ENCODE data around the gene RFX2.

Gene RFX2

DNA sequence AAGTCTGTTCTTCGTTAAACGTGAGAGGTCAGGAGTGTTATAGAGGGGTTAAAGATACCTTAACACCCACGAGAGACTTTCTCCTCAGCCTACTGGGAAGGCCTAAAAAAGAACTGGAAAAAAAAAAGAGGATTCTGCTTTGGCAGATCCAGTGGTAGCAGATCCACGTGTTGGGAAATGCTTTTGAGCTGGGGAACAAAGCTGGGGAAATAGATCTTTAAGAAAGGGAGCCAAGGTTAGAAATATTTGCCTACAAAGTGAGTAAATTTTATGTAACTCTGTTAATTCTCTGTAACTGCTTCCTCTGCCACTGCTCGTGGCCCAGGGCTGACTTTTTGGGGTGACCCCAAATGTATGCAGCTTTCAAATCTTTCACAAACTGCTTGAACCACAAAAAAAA, 11.7 kb downstream of the RFX2 start:
- no peak overlapping the region for H2AFZ ChIP-seq (ENCODE audit: low read depth)
- H3K4me1 ChIP-seq (ENCODE audit: low read depth, poor library complexity, severe bottlenecking): no peaks in the 10 kb centered on the region
- TF ChIP-seq, protein P1, sequence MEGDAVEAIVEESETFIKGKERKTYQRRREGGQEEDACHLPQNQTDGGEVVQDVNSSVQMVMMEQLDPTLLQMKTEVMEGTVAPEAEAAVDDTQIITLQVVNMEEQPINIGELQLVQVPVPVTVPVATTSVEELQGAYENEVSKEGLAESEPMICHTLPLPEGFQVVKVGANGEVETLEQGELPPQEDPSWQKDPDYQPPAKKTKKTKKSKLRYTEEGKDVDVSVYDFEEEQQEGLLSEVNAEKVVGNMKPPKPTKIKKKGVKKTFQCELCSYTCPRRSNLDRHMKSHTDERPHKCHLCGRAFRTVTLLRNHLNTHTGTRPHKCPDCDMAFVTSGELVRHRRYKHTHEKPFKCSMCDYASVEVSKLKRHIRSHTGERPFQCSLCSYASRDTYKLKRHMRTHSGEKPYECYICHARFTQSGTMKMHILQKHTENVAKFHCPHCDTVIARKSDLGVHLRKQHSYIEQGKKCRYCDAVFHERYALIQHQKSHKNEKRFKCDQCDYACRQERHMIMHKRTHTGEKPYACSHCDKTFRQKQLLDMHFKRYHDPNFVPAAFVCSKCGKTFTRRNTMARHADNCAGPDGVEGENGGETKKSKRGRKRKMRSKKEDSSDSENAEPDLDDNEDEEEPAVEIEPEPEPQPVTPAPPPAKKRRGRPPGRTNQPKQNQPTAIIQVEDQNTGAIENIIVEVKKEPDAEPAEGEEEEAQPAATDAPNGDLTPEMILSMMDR (conservative IDR thresholded peaks at IDR 0.05; ENCODE audit: low read depth, low read length): no peak
- no peaks in the 10 kb centered on the region for H3K36me3 ChIP-seq (ENCODE audit: insufficient read depth)
- H3K9ac ChIP-seq: no peak overlapping the region
- no peak overlapping the region for H3K27ac ChIP-seq
- H3K79me2 ChIP-seq (ENCODE audit: insufficient read depth, low read depth): no peaks in the 10 kb centered on the region
- no peaks in the 10 kb centered on the region for H3K27me3 ChIP-seq (ENCODE audit: insufficient read depth, low read depth)
- no peaks in the 10 kb centered on the region for H4K20me1 ChIP-seq (ENCODE audit: insufficient read depth)
- H3K4me3 ChIP-seq (IDR thresholded peaks at IDR 0.05; ENCODE audit: insufficient read depth, low read depth, low read length): no peak overlapping the region
- no peak overlapping the region for H3K4me2 ChIP-seq

- no peaks in the 10 kb centered on the region for H3K79me2 ChIP-seq (ENCODE audit: insufficient read depth, low read depth)
- TF ChIP-seq, protein P1 (conservative IDR thresholded peaks at IDR 0.05; ENCODE audit: low read depth, low read length): no peak
Observed at GRCh38 chr19:6097911-6098310, 12.4 kb downstream of the RFX2 start.

GRCh38 chr19:6095760-6096159, 14.5 kb downstream of the RFX2 start:
- Histone ChIP-seq H2AFZ (ENCODE audit: low read depth) (no peak overlapping the region), H3K4me3 (IDR thresholded peaks at IDR 0.05; ENCODE audit: insufficient read depth, low read depth, low read length) (no peak overlapping the region), H3K27ac (no peak overlapping the region), H3K36me3 (ENCODE audit: insufficient read depth) (no peaks in the 10 kb centered on the region), H4K20me1 (ENCODE audit: insufficient read depth) (no peaks in the 10 kb centered on the region), H3K4me2 (no peak overlapping the region), H3K9ac (no peak overlapping the region), H3K79me2 (ENCODE audit: insufficient read depth, low read depth) (no peaks in the 10 kb centered on the region), H3K27me3 (ENCODE audit: insufficient read depth, low read depth) (no peaks in the 10 kb centered on the region), H3K4me1 (ENCODE audit: low read depth, poor library complexity, severe bottlenecking) (no peaks in the 10 kb centered on the region)
- TF ChIP-seq, protein P1 (conservative IDR thresholded peaks at IDR 0.05; ENCODE audit: low read depth, low read length): no peak

More at GRCh38 chr19:6097911-6098310, 12.4 kb downstream of the RFX2 start:
- Histone ChIP-seq H3K4me2 (no peak overlapping the region), H3K27ac (no peak overlapping the region), H3K4me3 (IDR thresholded peaks at IDR 0.05; ENCODE audit: insufficient read depth, low read depth, low read length) (no peak overlapping the region), H3K4me1 (ENCODE audit: low read depth, poor library complexity, severe bottlenecking) (no peaks in the 10 kb centered on the region), H3K27me3 (ENCODE audit: insufficient read depth, low read depth) (no peaks in the 10 kb centered on the region), H3K36me3 (ENCODE audit: insufficient read depth) (no peaks in the 10 kb centered on the region), H3K9ac (no peak overlapping the region), H2AFZ (ENCODE audit: low read depth) (no peak overlapping the region), H4K20me1 (ENCODE audit: insufficient read depth) (no peaks in the 10 kb centered on the region)

DNA sequence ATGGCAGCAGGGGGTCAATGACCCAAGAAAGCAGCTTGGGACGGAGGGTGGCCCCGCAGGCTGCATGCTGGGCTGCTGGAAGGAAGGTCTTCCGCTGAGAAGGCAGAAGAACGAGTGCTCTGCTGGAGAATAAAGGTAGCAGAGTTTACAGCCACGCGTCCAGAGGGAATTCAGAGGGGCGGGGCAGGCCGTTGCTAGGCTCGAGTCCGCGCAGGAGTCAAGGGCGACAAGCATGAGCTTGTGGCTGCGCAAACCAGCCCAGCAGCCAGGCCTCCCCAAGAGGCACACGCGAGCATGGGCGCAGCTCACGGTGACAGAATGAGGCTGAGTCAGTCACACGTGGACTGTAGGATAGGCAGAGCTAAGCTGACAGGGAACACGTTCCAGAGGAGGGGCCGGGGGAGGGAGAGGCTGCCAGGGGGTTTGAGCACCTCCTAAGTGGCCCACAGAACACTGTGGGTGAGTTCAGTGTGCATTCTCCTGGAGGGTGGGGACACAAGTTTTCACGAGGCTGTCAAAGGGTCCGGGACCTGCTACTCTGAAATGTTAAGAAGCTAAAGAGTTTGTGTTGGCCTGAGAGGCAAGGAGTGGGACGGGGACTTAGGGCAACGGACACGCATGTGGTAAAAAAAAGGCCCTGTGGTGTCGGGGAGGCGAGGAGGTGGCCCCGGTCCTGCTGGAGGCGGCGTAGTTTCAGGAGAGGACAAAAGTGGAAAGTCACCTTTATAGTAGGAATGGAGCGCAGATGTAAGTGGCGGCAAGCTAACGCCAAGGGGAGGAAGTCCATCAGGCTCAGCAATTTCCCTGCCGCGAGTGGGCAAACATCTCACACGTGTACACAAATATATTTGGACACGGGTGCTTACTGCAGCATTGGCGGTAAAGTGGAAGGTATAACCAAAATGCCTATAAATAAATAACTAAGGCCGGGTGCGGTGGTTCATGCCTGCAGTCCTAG, 17.7 kb downstream of the RFX2 start:
- TF ChIP-seq, protein P1 (conservative IDR thresholded peaks at IDR 0.05; ENCODE audit: low read depth, low read length): no peak
- H3K79me2 ChIP-seq (ENCODE audit: insufficient read depth, low read depth): no peaks in the 10 kb centered on the region
- no peak overlapping the region for H2AFZ ChIP-seq (ENCODE audit: low read depth)
- no peaks in the 10 kb centered on the region for H3K36me3 ChIP-seq (ENCODE audit: insufficient read depth)
- H3K4me1 ChIP-seq (ENCODE audit: low read depth, poor library complexity, severe bottlenecking): no peaks in the 10 kb centered on the region
- no peak overlapping the region for H3K9ac ChIP-seq
- no peak overlapping the region for H3K4me3 ChIP-seq (IDR thresholded peaks at IDR 0.05; ENCODE audit: insufficient read depth, low read depth, low read length)
- no peak overlapping the region for H3K27ac ChIP-seq
- H3K4me2 ChIP-seq: no peak overlapping the region
- H4K20me1 ChIP-seq (ENCODE audit: insufficient read depth): no peaks in the 10 kb centered on the region
- no peaks in the 10 kb centered on the region for H3K27me3 ChIP-seq (ENCODE audit: insufficient read depth, low read depth)

Data from KMS-11 (cell line).